WTC11 (cell line): ENCODE measurements around the gene ERBB2. TPM values are rescaled to one million over a fixed set of nuclear protein-coding genes. Genes with fewer than 3 reads are reported as not detected.

Experiments used
- ATAC-seq: fragments of 200-7000 bp; cut with Tn5 transposase; 2 replicates; pipeline ENCODE4 v1.10.0; 2021; ENCODE audit warnings: mild to moderate bottlenecking, moderate library complexity
- CTCF ChIA-PET: fragments of 300-600 bp; sonication (Branson Sonifier 250); formaldehyde crosslinking; loops from one replicate; lab custom pipeline; 2021; ENCODE audit warnings: antibody characterized with exemption; lab: Charles Lee
- POLR2A ChIA-PET: fragments of 350-600 bp; sonication (Branson Sonifier 250); formaldehyde crosslinking; loops from one replicate; lab custom pipeline; 2021; ENCODE audit warnings: antibody characterized with exemption; lab: Charles Lee
- DNase-seq: peaks from one replicate; pipeline ENCODE4 v3.0.0; 2021; ENCODE audit warnings: low spot score
- H3K27ac Mint-ChIP-seq: 2 replicates; pipeline ENCODE4 v1.8.0; 2021; ENCODE audit warnings: mixed read lengths
- H3K27me3 Mint-ChIP-seq: 2 replicates; pipeline ENCODE4 v1.8.0; 2021; ENCODE audit warnings: low read depth, mild to moderate bottlenecking, moderate library complexity, mixed read lengths
- H3K36me3 Mint-ChIP-seq: 2 replicates; pipeline ENCODE4 v1.8.0; 2021; ENCODE audit warnings: mixed read lengths
- H3K4me1 Mint-ChIP-seq: 2 replicates; pipeline ENCODE4 v1.8.0; 2022; ENCODE audit warnings: mixed read lengths
- H3K4me3 Mint-ChIP-seq: 2 replicates; pipeline ENCODE4 v1.8.0; 2021; ENCODE audit warnings: mild to moderate bottlenecking, moderate library complexity, mixed read lengths
- H3K9me3 Mint-ChIP-seq: 2 replicates; pipeline ENCODE4 v1.8.0; 2021; ENCODE audit warnings: mixed read lengths
- AFF4 ChIP-seq: sonication (generic); formaldehyde crosslinking; IDR thresholded peaks from 2 replicates; pipeline ENCODE4 v1.8.1; 2023; ENCODE audit warnings: mild to moderate bottlenecking, missing genetic modification reagents, borderline replicate concordance
- ARID4B ChIP-seq: sonication (generic); formaldehyde crosslinking; IDR thresholded peaks from 2 replicates; pipeline ENCODE4 v1.8.0; 2023; ENCODE audit warnings: missing genetic modification reagents, mild to moderate bottlenecking, borderline replicate concordance
- CDX4 ChIP-seq: fragments of 250-450 bp; sonication (Bioruptor Pico); IDR thresholded peaks from 2 replicates; pipeline ENCODE4 v1.9.0; 2021; ENCODE audit warnings: moderate library complexity, mild to moderate bottlenecking, inconsistent platforms, borderline replicate concordance
- E2F1 ChIP-seq: sonication (generic); formaldehyde crosslinking; IDR thresholded peaks from 2 replicates; pipeline ENCODE4 v1.8.0; 2022; ENCODE audit warnings: mild to moderate bottlenecking, missing genetic modification reagents
- FOXJ3 ChIP-seq: sonication (generic); formaldehyde crosslinking; IDR thresholded peaks from 2 replicates; pipeline ENCODE4 v1.9.0; 2021; ENCODE audit warnings: missing genetic modification reagents, mild to moderate bottlenecking, borderline replicate concordance
- IRF2 ChIP-seq: sonication (generic); formaldehyde crosslinking; IDR thresholded peaks from 2 replicates; pipeline ENCODE4 v1.8.0; 2022; ENCODE audit warnings: low read depth, missing genetic modification reagents, borderline replicate concordance
- NFYB ChIP-seq: sonication (generic); formaldehyde crosslinking; conservative IDR thresholded peaks from 2 replicates; pipeline ENCODE4 v1.8.0; 2022; ENCODE audit warnings: low read depth, missing genetic modification reagents
- PRDM15 ChIP-seq: sonication (generic); formaldehyde crosslinking; IDR thresholded peaks from 2 replicates; pipeline ENCODE4 v1.8.0; 2022; ENCODE audit warnings: missing genetic modification reagents
- RORB ChIP-seq: fragments of 250-450 bp; sonication (Bioruptor Pico); IDR thresholded peaks from 2 replicates; pipeline ENCODE4 v1.9.0; 2021; ENCODE audit warnings: mild to moderate bottlenecking
- SMAD4 ChIP-seq: sonication (generic); formaldehyde crosslinking; IDR thresholded peaks from 2 replicates; pipeline ENCODE4 v1.8.0; 2022; ENCODE audit warnings: mild to moderate bottlenecking, missing genetic modification reagents
- ZNF232 ChIP-seq: sonication (generic); formaldehyde crosslinking; IDR thresholded peaks from 2 replicates; pipeline ENCODE4 v1.8.0; 2022; ENCODE audit warnings: mild to moderate bottlenecking, missing genetic modification reagents
- ZNF396 ChIP-seq: fragments of 250-450 bp; sonication (Bioruptor Pico); IDR thresholded peaks from 2 replicates; pipeline ENCODE4 v1.8.0; 2021; ENCODE audit warnings: mild to moderate bottlenecking, moderate library complexity, borderline replicate concordance
- ZNF423 ChIP-seq: fragments of 250-450 bp; sonication (Bioruptor Pico); IDR thresholded peaks from 2 replicates; pipeline ENCODE4 v2.1.2; 2022; ENCODE audit warnings: mild to moderate bottlenecking, moderate library complexity
- ZNF425 ChIP-seq: fragments of 250-450 bp; sonication (Bioruptor Pico); conservative IDR thresholded peaks from 2 replicates; pipeline ENCODE4 v1.9.0; 2021; ENCODE audit warnings: mild to moderate bottlenecking
- ZNF512 ChIP-seq: sonication (generic); formaldehyde crosslinking; IDR thresholded peaks from 2 replicates; pipeline ENCODE4 v1.8.1; 2022; ENCODE audit warnings: missing genetic modification reagents, borderline replicate concordance
- ZSCAN18 ChIP-seq: fragments of 250-450 bp; sonication (Bioruptor Pico); IDR thresholded peaks from 2 replicates; pipeline ENCODE4 v2.1.2; 2022; ENCODE audit warnings: mild to moderate bottlenecking, moderate library complexity
- total RNA-seq: library from RNA; stranded (reverse); gene quantifications from 3 replicates; pipeline ENCODE4 v1.2.3, GENCODE V29; 2021

Gene ERBB2
- total RNA-seq, 1 experiment from 2014 or later = 209 TPM

GRCh38 chr17:39745335-39746144 is 45.7 kb downstream of the ERBB2 start:
- POLR2A ChIA-PET = no interaction called here
- CTCF ChIA-PET = interaction anchor here (1.1 to 1.6 kb wide), 4 partner anchors 10 to 122 kb away, joined by 3 to 10 read pairs (median 6); partner anchors contain the start of gene MIEN1

More at GRCh38 chr17:39745335-39746144, 45.7 kb downstream of the ERBB2 start:
- no peaks in the 10 kb centered on the region for H3K9me3 Mint-ChIP-seq
- TF ChIP-seq E2F1 (no peak), CDX4 (CRISPR knock-in tag) (no peak), AFF4 (CRISPR knock-in tag) (no peak), NFYB (CRISPR knock-in tag) (no peak), FOXJ3 (CRISPR knock-in tag) (no peak), ZNF396 (CRISPR knock-in tag) (no peak), RORB (no peak), ARID4B (CRISPR knock-in tag) (no peak), ZNF512 (CRISPR knock-in tag) (no peak), IRF2 (no peak), ZNF423 (no peak), SMAD4 (CRISPR knock-in tag) (no peak), ZNF232 (CRISPR knock-in tag) (no peak), ZNF425 (CRISPR knock-in tag) (no peak), ZSCAN18 (CRISPR knock-in tag) (no peak), PRDM15 (CRISPR knock-in tag) (no peak)
- H3K27me3 Mint-ChIP-seq = no peaks in the 10 kb centered on the region
- DNase-seq = no peak
- peaks cover 27% of the 10 kb centered on the region for H3K4me1 Mint-ChIP-seq
- no peak overlapping the region; the same call in 1 of the 2 replicates for H3K27ac Mint-ChIP-seq
- H3K36me3 Mint-ChIP-seq = peaks cover 23% of the 10 kb centered on the region
- H3K4me3 Mint-ChIP-seq = no peak overlapping the region
- ATAC-seq = no peak
